SK-N-DZ (cell line): ENCODE data around the gene TMBIM4.

Experiments used
- DNase-seq: peaks from one replicate; pipeline ENCODE4 v3.0.0-alpha.2; 2015; ENCODE audit warnings: low spot score

Gene TMBIM4

DNA sequence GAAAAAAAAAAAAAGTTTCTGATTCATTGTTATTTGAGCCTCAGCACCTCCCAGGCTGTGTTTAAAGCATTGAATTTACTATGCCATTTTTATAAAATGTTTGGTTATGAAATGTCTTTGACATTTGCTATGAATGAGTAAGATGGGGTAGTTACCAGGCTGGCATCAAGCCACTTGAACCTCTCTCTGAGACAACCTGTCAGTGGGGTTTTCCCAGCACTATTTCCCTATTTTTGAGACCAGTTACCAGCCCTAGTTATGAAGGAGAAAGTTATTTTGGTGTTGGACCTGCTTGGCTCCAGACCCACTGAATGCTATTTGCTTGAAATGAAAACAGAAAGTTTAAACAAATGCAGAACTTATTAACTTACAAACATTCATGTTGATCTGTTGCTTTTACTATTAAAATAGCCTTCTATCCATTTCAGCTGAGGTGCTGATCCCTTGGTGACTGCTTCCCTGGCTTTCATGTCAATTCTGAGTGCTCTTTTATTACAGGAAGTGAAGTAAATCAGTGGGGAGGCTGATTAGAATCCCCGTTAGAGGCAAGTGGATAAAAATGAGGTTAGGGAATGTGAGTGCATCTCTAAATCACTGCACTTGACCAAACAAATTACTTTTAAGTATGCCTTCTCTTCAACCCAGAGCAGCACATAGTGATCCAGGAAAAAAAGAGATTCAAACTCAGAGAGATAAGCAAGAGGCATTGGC, 77.1 kb downstream of the TMBIM4 start:
- DNase-seq, result no peak

DNA sequence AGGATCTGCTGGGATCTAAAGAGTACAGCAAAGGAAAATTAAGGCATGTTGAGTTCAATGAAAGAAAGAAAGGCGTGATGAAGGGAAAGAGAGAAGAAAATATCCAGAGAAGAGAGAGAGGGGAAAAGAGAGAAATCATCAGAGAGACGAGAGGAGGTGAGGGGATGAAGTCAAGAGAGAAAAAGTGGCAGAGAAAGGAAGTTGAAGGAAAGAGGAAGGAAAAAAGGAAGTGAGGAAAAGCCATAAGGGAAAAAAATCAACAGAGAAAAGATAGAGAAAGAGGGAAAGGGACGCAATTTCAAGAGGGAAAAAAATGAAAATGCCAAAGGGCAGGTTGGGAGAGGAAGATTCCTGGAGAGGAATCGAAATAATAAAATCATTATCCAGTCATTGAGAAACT, 79.6 kb downstream of the TMBIM4 start:
- no peak for DNase-seq

DNA sequence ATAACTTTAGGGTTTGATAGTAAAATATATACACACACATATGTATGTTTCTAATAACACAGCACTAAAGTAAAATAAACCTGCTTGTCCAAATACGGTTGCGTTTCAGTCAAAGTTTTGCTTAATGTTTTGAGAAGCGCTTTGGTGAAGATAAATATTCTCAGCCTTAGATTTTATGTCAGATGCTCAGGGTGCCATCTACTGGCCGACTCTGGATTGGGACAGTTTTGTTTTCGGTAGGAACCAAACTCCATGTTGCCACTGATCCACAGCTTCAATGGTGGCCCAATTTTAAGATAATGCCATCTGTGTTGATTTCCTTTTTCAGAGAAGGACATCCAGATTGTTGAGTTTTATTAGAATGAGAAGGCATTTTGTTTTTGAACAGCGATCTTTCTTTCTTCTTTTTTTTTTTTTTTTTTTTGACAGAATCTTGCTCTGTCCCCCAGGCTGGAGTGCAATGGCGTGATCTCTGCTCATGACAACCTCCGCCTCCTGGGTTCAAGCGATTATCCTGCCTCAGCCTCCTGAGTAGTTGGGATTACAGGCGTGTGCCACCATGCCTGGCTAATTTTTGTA, 82.3 kb downstream of the TMBIM4 start:
- DNase-seq, result peak; percentile 35

DNA sequence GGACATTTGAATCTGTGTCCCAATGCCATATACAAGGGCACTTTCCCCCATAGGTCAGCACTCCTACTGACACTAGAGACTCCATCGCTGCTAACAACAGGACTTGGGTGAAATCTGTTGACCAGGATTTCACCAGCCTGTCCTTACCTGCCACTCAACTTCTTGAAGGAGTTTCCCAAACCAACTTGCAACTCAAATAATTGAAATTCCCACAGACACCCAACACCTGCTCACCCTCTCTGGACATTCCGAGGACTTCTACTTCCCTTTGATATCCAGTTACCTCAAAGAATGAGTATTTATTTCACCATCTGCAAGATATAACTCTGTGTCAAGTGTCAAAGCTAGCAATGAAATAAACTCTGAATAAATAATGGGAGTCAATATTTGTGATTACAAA, 83.8 kb downstream of the TMBIM4 start:
- no peak for DNase-seq
